SK-MEL-5 (cell line): Measurements from ENCODE around the gene TIMM17A. TPM values are rescaled to one million over a fixed set of nuclear protein-coding genes. Genes with fewer than 3 reads are reported as not detected.
A peak's percentile ranks its signal among the peaks of the same experiment; 100 is the strongest.

Experiments
- DNase-seq: peaks from one replicate; pipeline ENCODE4 v3.0.0-alpha.2; 2016; ENCODE audit warnings: low read depth, low spot score
- in situ Hi-C: cut with HindIII; loops from 2 replicates; pipeline ENCODE4 v1.10.0; 2016; ENCODE audit warnings: low sequenced_read_pairs, high pct_unique_total_duplicates, low pct_unique_long_range_greater_than_20kb
- total RNA-seq: library from RNA; depleted of rRNA; stranded (reverse); fragments of >200 nt; shearing (Covaris generic); gene quantifications from 2 replicates; pipeline ENCODE4 v1.2.3, GENCODE V29; 2014

Gene TIMM17A
- total RNA-seq, 1 experiment from 2014 or later = 114 TPM

GRCh38 chr1:201964261-201964660 is 9.0 kb downstream of the TIMM17A start:
- no peak for DNase-seq
- in situ Hi-C loops = no loop called here

GRCh38 chr1:201966171-201966570 is 10.9 kb downstream of the TIMM17A start:
- no peak for DNase-seq
- in situ Hi-C loops = no loop called here

GRCh38 chr1:201968202-201968925 is 13.1 kb downstream of the TIMM17A start:
- in situ Hi-C loops = no loop called here
- DNase-seq = no peak

- no peak for DNase-seq
- in situ Hi-C loops = no loop called here
Observed at GRCh38 chr1:201970334-201971159, 15.2 kb downstream of the TIMM17A start.

GRCh38 chr1:201982082-201982622 is 26.8 kb downstream of the TIMM17A start:
- DNase-seq = peak; percentile 54
- in situ Hi-C loops = no loop called here

- peak; percentile 74 for DNase-seq
- in situ Hi-C loops = no loop called here
Observed at GRCh38 chr1:201982623-201983379, 27.5 kb downstream of the TIMM17A start, which contains the start of gene RNPEP. TSS of gene RNPEP (plus strand) at chr1:201982648. CDS start at chr1:201982667, 19 bp downstream.

GRCh38 chr1:201983380-201983805 is 28.1 kb downstream of the TIMM17A start:
- in situ Hi-C loops = no loop called here
- no peak for DNase-seq

GRCh38 chr1:201984446-201984845 is 29.1 kb downstream of the TIMM17A start:
- in situ Hi-C loops = no loop called here
- no peak for DNase-seq

GRCh38 chr1:201985355-201985754 is 30.1 kb downstream of the TIMM17A start:
- in situ Hi-C loops = no loop called here
- no peak for DNase-seq

- no peak for DNase-seq
- in situ Hi-C loops = no loop called here
Observed at GRCh38 chr1:201988601-201989000, 33.3 kb downstream of the TIMM17A start.

GRCh38 chr1:201989354-201990128 is 34.2 kb downstream of the TIMM17A start:
- DNase-seq = no peak
- in situ Hi-C loops = no loop called here

- in situ Hi-C loops = no loop called here
Observed at GRCh38 chr1:201990427-201990826, 35.1 kb downstream of the TIMM17A start.

GRCh38 chr1:201999625-202000238 is 44.4 kb downstream of the TIMM17A start:
- in situ Hi-C loops = no loop called here

More at GRCh38 chr1:201990427-201990826, 35.1 kb downstream of the TIMM17A start:
- no peak for DNase-seq

GRCh38 chr1:202002507-202002906 is 47.2 kb downstream of the TIMM17A start:
- no peak for DNase-seq
- in situ Hi-C loops = no loop called here

More at GRCh38 chr1:201999625-202000238, 44.4 kb downstream of the TIMM17A start:
- peak; percentile 68 for DNase-seq

- in situ Hi-C loops = no loop called here
Observed at GRCh38 chr1:202004711-202005110, 49.4 kb downstream of the TIMM17A start.

GRCh38 chr1:202005958-202006357 is 50.7 kb downstream of the TIMM17A start:
- in situ Hi-C loops = no loop called here
- peak; percentile 43 for DNase-seq

More at GRCh38 chr1:202004711-202005110, 49.4 kb downstream of the TIMM17A start:
- peak; percentile 60 for DNase-seq
